ENCODE measurements around the gene MCC.

MCC gene

GRCh38 chr5:113095831-113096230, 392.4 kb downstream of the MCC start:
- ChIA-PET CTCF (no interaction called here), POLR2A (no interaction called here)
- no peak overlapping the region for H3K4me3 ChIP-seq (ENCODE audit: low read depth, low read length)
- no peak for TF ChIP-seq CTCF (IDR thresholded peaks at IDR 0.05; ENCODE audit: insufficient read depth, low read length, missing control alignments)
- DNase-seq (ENCODE audit: low read depth, low spot score): no peak

GRCh38 chr5:113093558-113093957, 394.7 kb downstream of the MCC start:
- ChIA-PET CTCF (no interaction called here), POLR2A (no interaction called here)
- no peak for DNase-seq (ENCODE audit: low read depth, low spot score)
- H3K4me3 ChIP-seq (ENCODE audit: low read depth, low read length): no peak overlapping the region
- no peak for TF ChIP-seq CTCF (IDR thresholded peaks at IDR 0.05; ENCODE audit: insufficient read depth, low read length, missing control alignments)

DNA sequence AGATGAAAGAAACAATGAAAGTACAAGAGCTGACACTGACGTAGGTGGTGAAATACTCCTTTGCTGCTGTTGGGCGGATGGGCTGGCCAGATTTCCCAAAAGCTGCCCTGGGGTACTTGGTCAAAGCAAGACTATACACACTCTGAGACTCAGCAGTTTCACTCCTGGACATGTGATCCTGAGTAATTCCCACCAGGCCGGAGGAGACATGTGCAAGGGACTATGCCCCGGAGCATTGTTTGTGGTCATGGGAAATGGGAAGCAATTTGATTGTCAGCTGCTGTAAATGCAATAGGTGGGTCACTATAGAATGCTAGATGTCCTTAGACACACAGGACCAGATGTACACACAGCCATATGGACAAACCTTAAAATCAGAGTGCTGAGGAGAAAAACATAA, 395.6 kb downstream of the MCC start:
- ChIA-PET POLR2A (no interaction called here), CTCF (interaction anchor here (0.9 kb wide), 1 partner anchor 96 kb away, joined by 4 read pairs; no protein-coding TSS in a partner anchor)
- no peak for TF ChIP-seq CTCF (IDR thresholded peaks at IDR 0.05; ENCODE audit: insufficient read depth, low read length, missing control alignments)
- H3K4me3 ChIP-seq (ENCODE audit: low read depth, low read length): no peak overlapping the region
- no peak for DNase-seq (ENCODE audit: low read depth, low spot score)

DNA sequence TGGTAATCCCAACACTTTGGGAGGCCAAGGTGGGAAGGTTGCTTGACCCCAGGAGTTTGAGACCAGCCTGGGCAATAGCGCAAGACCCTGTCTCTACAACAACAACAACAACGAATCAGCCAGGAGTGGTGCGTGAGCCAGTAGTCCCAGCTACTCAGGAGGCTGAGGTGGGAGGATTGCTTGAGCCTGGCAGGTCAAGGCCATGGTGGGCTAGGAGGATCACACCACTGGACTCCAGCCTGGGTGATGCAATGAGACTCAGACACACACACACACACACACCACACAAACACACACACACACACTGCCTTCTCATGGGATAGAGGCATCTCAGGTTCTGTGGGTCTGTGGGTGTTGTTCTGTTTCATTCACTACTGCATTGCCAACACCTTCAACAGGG, 396.6 kb downstream of the MCC start:
- CTCF ChIA-PET: no interaction called here
- TF ChIP-seq CTCF (IDR thresholded peaks at IDR 0.05; ENCODE audit: insufficient read depth, low read length, missing control alignments): no peak

DNA sequence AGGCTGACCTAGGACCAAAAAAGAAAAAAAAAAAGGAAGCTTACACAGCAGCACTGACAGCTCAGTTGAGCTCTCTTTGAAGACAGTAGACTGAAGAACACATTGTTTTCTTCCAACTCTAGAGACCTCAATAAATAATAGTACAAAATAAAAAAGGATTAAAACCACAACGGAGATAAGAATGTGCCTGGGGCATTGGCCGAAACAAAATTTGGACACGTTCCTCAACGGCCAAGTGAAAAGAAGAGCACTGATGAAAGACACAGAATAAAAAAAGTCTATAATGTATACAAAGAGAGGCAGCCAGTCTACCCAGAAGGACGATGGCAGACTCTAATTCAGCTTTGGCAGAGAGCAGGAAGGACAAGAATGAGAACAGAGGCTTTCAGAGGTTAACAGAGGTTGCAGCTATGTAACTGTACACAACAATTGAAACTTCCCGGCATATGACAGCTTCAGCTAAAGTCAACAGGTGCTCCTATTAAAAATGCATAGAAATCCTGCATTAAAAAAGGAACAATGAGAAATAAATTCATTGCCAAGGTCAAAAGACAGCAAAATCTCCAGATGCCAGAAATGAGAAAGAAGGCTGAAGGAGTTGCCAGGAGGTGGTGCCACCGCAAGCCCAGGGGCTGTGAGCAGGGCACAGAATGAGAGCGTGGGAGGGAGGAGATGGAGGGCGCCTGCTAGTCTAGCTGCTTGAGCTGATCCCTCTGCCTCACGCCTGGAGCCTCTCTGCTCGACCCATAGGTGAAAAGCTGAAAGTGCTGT, 397.7 kb downstream of the MCC start:
- no peak overlapping the region for H3K4me3 ChIP-seq (ENCODE audit: low read depth, low read length)
- no peak for DNase-seq (ENCODE audit: low read depth, low spot score)
- CTCF ChIA-PET: interaction anchor here (2.8 kb wide), 1 partner anchor 94 kb away, joined by 7 read pairs; no protein-coding TSS in a partner anchor
- POLR2A ChIA-PET: no interaction called here
- TF ChIP-seq CTCF (IDR thresholded peaks at IDR 0.05; ENCODE audit: insufficient read depth, low read length, missing control alignments): no peak

More for the DNA sequence above, 396.6 kb downstream of the MCC start:
- H3K4me3 ChIP-seq (ENCODE audit: low read depth, low read length): no peak overlapping the region
- POLR2A ChIA-PET: no interaction called here
- DNase-seq (ENCODE audit: low read depth, low spot score): no peak

- no peak for TF ChIP-seq CTCF (IDR thresholded peaks at IDR 0.05; ENCODE audit: insufficient read depth, low read length, missing control alignments)
- no peak for DNase-seq (ENCODE audit: low read depth, low spot score)
- CTCF ChIA-PET: interaction anchor here (2.8 kb wide), 1 partner anchor 93 kb away, joined by 7 read pairs; no protein-coding TSS in a partner anchor
- POLR2A ChIA-PET: no interaction called here
- H3K4me3 ChIP-seq (ENCODE audit: low read depth, low read length): no peak overlapping the region
These were observed 398.5 kb downstream of the MCC start for GRCh38 chr5:113089653-113090335.
